Panc1 (cell line): ENCODE data around the gene ACP4.

Experiments used
- POLR2AphosphoS5 ChIP-seq: IDR thresholded peaks from 2 replicates; pipeline ENCODE4 v1.6.1; 2012; ENCODE audit warnings: mild to moderate bottlenecking, low read depth, low read length, moderate library complexity
- REST ChIP-seq, 2 experiments: IDR thresholded peaks; 2 replicates each; pipeline ENCODE4 v1.6.1; 2011 to 2012; ENCODE audit warnings: low read depth in 2 of 2, control low read depth in 1 of 2, low read length in 1 of 2, mild to moderate bottlenecking in 1 of 2, moderate library complexity in 1 of 2; ENCODE audit not compliant: insufficient read depth in 1 of 2
- SIN3A ChIP-seq: IDR thresholded peaks from 2 replicates; pipeline ENCODE4 v1.6.1; 2012; ENCODE audit warnings: low read depth, mild to moderate bottlenecking, low read length, moderate library complexity, borderline replicate concordance; ENCODE audit not compliant: insufficient read depth
- TCF7L2 ChIP-seq: IDR thresholded peaks from 2 replicates; pipeline ENCODE4 v1.6.1; 2011; ENCODE audit warnings: mild to moderate bottlenecking, low read depth, low read length, inconsistent platforms
- TF ChIP-seq, protein P1 (sequence below): fragments of 450-650 bp; IDR thresholded peaks from 2 replicates; pipeline ENCODE4 v1.5.1; 2017; ENCODE audit warnings: mild to moderate bottlenecking

DNA sequence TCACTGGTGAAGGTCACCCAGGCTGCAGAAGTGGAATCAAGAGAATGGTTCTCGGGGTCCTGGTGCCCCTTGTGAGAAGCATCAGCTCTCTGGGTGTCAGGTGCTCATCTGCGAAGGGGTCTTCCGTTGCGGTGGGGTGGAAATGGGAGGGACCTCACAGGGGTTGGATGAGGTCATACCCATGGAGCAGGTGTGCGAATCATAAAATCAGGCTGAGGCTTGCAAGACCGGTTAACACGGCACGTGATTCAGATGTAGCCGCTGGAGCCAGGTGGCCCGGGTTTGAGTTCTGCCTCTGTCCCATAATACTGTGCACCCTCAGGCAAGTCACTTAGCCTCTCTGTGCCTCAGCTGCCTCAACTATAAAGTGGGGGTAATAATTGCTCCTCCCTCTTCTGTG, 47.1 kb downstream of the ACP4 start:
- TF ChIP-seq, protein P1, sequence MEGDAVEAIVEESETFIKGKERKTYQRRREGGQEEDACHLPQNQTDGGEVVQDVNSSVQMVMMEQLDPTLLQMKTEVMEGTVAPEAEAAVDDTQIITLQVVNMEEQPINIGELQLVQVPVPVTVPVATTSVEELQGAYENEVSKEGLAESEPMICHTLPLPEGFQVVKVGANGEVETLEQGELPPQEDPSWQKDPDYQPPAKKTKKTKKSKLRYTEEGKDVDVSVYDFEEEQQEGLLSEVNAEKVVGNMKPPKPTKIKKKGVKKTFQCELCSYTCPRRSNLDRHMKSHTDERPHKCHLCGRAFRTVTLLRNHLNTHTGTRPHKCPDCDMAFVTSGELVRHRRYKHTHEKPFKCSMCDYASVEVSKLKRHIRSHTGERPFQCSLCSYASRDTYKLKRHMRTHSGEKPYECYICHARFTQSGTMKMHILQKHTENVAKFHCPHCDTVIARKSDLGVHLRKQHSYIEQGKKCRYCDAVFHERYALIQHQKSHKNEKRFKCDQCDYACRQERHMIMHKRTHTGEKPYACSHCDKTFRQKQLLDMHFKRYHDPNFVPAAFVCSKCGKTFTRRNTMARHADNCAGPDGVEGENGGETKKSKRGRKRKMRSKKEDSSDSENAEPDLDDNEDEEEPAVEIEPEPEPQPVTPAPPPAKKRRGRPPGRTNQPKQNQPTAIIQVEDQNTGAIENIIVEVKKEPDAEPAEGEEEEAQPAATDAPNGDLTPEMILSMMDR: no peak
- no peak for TF ChIP-seq SIN3A
- TF ChIP-seq POLR2AphosphoS5: no peak
- TF ChIP-seq REST (IDR thresholded peaks at IDR 0.05; ENCODE audit: insufficient read depth in 1 of 2, low read depth in 2 of 2, low read length in 1 of 2): no peak
- TF ChIP-seq TCF7L2: no peak
